GM18519 (cell line): Measurements from ENCODE around the gene BAK1.

ENCODE experiments used
- ATAC-seq: cut with Tn5 transposase; IDR thresholded peaks from one replicate; pipeline ENCODE4 v1.9.1; 2021; ENCODE audit warnings: mild to moderate bottlenecking, moderate library complexity; ENCODE audit not compliant: unreplicated experiment, low FRiP score

Gene BAK1

GRCh38 chr6:33579828-33580714 lies at the start of gene BAK1:
Gene BAK1, minus strand, starts transcription at chr6:33580276. Its CDS starts 2,672 bp downstream, at chr6:33577604.
- no peak for ATAC-seq

GRCh38 chr6:33628401-33628964 lies 48.4 kb upstream of the BAK1 start:
- no peak for ATAC-seq

GRCh38 chr6:33627876-33628275 lies 47.8 kb upstream of the BAK1 start:
- ATAC-seq: no peak

GRCh38 chr6:33624856-33625255 lies 44.8 kb upstream of the BAK1 start:
- ATAC-seq: no peak

GRCh38 chr6:33623895-33624381 lies 43.9 kb upstream of the BAK1 start:
- no peak for ATAC-seq

- no peak for ATAC-seq
Observed at GRCh38 chr6:33622456-33623431, 42.7 kb upstream of the BAK1 start.

- ATAC-seq: no peak
Observed at GRCh38 chr6:33621711-33622388, 41.8 kb upstream of the BAK1 start.

GRCh38 chr6:33620856-33621710 lies 41.0 kb upstream of the BAK1 start, which contains the start of gene ITPR3:
Gene ITPR3, plus strand, starts transcription at chr6:33621322. Its CDS starts 281 bp downstream, at chr6:33621603.
- ATAC-seq: no peak

- no peak for ATAC-seq
Observed at GRCh38 chr6:33620158-33620855, 40.2 kb upstream of the BAK1 start.

GRCh38 chr6:33619166-33619840 lies 39.2 kb upstream of the BAK1 start:
- ATAC-seq: no peak

GRCh38 chr6:33616913-33617312 lies 36.8 kb upstream of the BAK1 start:
- no peak for ATAC-seq

GRCh38 chr6:33616113-33616512 lies 36.0 kb upstream of the BAK1 start:
- no peak for ATAC-seq

GRCh38 chr6:33613795-33614168 lies 33.7 kb upstream of the BAK1 start:
- ATAC-seq: no peak

GRCh38 chr6:33613146-33613794 lies 33.2 kb upstream of the BAK1 start:
- ATAC-seq: no peak

GRCh38 chr6:33610779-33611732 lies 31.0 kb upstream of the BAK1 start:
- no peak for ATAC-seq

- no peak for ATAC-seq
Observed at GRCh38 chr6:33610067-33610466, 30.0 kb upstream of the BAK1 start.
